Brain pericyte (primary cell): ENCODE data around the gene SETX.

Experiments
- DNase-seq: peaks from one replicate; pipeline ENCODE4 v3.0.0-alpha.2; 2012; ENCODE audit warnings: low read depth, low spot score

Gene SETX

DNA sequence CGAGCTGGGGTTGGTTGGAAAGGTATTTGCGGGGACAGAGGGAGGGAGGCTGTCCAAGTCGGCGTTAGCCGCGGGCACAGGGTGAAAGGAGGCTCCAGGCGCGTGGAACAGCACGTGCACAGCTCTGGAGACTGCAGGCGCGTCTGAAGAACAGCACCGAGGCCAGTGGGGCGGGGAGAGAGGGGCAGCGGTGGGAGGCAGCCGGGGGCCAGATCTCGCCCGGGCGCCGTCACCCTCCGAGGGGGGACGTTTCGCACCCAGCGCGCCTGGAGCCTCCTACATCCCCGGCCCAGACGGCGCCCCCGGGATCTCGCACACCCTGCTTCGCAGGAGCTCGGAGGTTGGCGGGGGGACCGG, 113.3 kb downstream of the SETX start:
- DNase-seq, result no peak

- DNase-seq, result peak; percentile 75
Measured at GRCh38 chr9:132240841-132241482, 113.8 kb downstream of the SETX start.

GRCh38 chr9:132239999-132240840, 114.6 kb downstream of the SETX start:
- no peak for DNase-seq

GRCh38 chr9:132239518-132239917, 115.3 kb downstream of the SETX start:
- no peak for DNase-seq

- no peak for DNase-seq
Measured at GRCh38 chr9:132238992-132239391, 115.8 kb downstream of the SETX start.

DNA sequence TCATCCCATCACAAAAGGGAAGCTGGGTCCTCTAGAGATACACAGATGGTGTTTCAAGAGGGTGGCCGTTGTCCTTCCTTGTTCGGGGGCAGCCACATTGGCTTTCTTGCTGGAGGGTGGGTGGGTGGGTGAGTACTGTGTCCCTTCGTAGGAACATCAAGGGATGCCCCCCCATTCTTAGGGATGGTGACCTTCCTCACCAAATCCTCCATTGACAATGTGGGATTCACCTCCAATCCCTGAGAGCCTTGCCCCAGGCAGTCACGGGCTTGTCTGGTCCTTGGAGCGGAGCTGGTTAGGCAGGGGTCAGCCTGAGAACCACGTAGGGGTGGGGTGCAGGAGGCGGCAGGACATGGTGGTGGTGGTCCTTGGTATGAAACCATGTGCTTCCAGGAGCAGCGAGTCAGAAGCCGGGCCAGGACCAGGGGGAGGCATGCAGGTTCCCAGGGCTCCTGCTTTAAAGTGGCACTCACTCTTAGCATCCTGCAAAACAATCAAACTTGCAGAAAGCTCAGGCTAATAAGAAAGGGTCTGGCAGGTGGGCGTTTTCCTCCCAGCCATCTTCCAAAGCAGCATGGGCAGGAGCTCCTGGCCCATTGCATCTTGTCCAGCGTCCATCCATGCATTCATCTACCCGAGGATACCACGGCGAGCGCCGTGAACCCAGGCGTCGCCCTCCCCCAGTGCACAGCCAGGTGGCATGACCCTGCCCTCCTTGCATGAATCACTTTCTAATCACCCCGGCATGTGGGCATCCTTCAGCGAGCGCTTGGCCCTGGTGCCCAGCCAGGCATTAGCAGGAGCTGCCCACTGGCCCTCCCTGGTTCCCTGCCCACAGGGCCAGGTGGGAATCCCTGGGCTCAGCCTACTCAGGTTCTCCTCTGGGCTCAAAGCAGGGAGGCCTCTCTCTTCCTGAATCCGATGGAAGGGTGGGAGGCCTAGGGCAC, 116.5 kb downstream of the SETX start:
- DNase-seq, result no peak

GRCh38 chr9:132237481-132237880, 117.3 kb downstream of the SETX start:
- no peak for DNase-seq

DNA sequence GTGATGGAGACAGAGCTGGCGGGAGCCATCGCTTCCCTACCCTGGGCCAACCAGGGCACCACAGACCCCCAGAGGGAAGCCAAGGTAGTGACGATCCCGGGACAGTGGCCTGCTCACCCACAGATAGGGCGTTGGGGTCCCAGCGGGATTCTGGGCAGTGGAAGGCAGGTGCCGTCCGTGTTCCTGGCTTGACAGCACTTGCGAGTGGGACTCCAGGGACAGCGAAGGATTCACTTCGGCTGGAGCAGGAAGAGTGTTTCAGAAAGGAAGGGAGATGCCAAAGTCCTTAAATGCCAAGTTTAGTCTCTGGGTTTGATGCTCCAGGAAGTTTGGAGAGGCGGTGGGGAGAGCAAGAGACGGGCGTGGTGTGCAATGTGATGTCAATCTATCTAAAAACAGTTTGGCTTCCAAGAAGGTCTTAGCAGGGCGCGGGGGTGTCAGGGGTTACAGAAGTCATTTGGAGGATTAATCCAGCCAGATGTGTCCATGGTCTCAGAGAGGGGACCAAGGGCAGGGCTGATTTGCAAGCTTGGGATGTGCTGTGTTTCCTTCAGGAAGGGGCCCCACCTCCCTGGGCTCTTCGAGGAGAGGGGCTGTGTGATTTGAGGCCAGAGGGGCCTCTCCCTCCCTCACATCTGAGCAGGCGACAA, 118.0 kb downstream of the SETX start:
- no peak for DNase-seq

DNA sequence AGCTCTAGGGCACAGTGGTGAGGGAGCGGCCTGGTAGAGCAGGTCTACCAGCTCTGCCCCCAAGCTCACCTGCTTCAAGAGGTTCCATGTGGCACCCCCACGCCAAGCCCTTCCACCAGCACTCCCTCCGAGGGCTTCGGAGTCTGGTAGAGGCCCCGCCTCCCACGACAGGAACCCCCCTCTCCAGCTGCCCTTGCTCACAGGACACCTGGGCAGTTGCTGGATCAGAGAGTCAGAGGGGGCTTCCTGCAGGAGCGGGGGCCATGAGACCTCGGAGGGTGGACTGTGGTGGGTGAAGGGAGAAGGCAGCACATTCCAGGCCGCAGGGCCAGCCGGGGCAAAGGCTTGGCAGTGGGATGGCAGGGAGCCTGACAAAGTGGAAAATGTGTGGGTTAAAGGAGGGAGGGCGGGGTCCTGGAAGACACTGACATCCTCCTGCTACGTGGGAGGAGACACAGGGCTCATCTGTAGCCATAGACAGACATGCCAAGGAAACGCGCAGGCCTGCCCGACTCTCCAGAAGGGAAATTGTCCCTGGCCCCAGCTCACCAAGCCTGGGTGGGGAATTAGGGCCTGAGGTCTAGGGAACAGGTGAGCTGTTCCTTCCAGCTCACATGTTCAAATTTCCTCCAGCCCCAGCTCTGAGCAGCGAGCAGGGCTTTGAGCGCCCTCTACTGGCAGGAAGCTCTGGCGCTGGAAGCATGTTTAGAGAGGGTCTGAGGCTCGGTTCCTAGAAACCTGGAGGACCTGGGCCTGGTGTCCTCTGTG, 118.7 kb downstream of the SETX start:
- DNase-seq, result no peak

DNA sequence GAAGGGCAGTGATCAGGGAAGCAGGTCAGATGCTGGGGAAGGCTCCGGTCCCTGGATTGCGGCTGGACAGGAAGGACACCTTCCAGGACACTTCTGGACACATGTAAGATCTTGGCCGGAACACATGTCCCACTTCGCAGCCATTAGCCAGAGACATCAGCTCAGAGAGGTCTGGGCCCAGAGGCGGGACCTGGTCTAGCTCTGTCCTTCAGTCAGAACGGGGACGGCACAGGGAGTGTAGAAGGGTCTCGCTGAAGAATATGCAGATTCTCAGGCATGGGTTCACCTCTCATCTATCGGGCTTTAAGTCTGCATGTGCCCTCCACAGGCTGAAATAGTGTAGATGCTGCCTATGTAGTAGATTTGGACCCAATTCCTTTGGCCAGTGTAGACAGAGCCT, 119.7 kb downstream of the SETX start:
- no peak for DNase-seq

DNA sequence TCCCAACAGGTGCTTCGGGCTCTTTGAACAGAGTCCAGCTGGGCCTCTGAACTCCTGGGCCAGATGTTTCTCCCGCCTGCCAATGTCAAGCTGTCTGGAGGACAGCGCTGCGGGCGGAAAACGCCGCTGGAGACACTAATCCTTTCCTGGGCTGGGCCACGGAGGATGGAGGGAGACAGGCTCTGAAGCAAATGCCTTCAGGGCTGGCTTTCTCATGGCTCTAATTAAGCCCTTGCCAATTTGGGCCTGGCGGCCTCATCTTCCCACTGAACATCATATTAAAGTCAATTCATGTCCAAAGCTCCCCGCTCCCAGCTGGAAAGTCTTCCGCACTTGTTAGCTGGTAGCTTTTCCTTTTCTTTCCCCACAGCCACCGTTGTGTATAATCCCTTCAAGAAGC, 120.3 kb downstream of the SETX start:
- DNase-seq, result no peak

GRCh38 chr9:132233138-132233537, 121.6 kb downstream of the SETX start:
- DNase-seq, result no peak

DNA sequence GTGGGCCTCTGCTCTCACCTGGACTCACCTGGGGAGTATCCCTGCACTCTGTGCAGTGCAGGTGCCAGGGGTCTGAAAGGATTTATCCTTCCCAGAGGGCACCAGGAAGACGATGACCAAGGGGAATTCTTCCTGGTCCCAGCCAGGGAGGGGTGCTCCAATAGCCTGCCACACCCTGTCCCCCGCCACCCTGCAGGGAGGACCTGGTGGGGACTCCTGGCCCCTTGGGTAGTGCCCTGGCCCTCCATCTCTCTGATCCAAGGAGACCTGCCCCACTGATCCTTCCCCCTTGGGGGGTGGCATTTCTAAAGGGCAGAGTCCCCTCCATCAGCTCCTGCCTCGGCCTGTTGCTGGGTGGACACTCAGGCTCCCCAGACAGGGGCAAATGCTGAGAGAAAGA, 122.3 kb downstream of the SETX start:
- DNase-seq, result no peak

- no peak for DNase-seq
Measured at GRCh38 chr9:132231019-132231701, 123.6 kb downstream of the SETX start.

GRCh38 chr9:132230605-132231004, 124.2 kb downstream of the SETX start:
- no peak for DNase-seq

DNA sequence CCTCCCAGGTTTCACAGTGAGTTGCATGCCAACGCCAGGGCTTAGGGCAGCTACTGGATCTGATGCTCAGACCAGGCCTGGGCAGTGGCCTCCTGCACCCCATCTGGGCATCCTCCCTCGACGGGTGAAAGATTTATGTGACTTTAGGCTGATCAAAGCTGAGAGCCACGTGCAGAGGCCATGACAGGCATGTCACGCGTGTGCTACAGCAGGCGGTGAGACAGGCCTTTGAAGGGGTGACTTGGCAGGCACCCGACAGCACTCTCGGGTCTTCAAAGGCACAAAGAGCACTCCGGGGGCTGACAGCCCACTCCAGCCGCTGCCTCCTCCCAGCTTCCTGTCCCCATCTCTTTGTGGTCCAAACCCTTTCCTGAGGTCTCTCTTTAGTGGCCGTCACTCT, 126.7 kb downstream of the SETX start:
- no peak for DNase-seq

DNA sequence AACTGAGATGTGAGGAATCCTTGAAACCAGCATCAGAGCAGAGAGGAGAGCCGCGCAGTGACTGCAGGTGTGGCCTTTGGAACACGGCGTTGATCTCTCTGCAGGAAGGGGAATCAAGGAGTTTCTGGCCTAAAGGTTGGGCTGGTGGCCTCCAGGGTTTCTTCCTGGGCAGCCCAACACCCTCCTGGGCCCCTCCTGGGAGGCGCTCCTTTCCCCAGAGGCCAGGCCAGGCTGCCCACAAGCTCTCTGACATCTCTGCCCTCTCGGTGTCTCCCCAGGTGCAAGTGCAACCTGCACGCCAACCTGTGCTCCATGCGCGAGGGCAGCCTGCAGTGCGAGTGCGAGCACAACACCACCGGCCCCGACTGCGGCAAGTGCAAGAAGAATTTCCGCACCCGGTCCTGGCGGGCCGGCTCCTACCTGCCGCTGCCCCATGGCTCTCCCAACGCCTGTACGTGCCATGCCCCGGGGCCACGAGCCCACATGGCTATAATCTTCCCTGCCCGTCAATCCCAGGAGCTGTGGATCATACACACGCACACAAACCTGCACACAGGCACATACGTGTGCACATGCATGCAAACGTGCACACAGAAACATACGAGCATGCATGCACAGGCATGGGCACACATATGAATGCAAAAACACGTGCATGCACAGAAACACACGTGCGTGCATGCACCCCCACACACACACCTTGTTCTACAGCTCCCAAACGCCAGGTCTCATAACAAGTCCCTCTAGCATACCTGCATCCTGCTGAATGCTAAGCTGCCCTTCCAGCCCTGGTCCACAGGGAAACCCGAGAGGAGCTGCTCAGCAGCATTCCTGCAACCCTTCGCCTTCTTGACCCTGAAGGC, 128.0 kb downstream of the SETX start:
- no peak for DNase-seq

- no peak for DNase-seq
Measured at GRCh38 chr9:132224645-132225044, 130.1 kb downstream of the SETX start.

DNA sequence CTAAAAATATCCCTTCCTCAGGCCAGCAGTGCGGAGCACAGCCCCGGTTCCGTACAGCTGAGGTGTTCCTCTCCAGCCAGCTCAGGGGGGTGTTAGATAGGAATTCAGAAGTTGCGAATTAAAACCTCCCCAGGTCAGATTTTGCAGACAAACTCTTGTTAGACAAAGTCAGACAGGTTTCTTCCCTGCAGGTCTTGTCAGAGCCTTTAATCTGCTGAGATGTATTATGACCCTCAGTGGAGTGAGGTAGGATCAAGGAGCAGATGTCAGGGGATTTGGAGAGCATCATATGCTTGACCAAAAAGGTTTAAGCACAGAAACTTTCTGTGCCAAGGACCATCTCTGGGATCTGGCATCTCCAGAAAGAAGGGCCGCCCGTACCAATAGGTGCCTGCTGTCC, 132.8 kb downstream of the SETX start:
- DNase-seq, result no peak
